H1 (cell line): ENCODE results near the gene BRIP1. TPM values are rescaled to one million over a fixed set of nuclear protein-coding genes. Genes with fewer than 3 reads are reported as not detected.

Source experiments
- CTCF ChIA-PET: fragments of 300-600 bp; sonication (Branson Sonifier 250); formaldehyde crosslinking; loops from one replicate; lab custom pipeline; 2021; ENCODE audit not compliant: partially characterized antibody; lab: Charles Lee
- POLR2A ChIA-PET: fragments of 300-600 bp; sonication (Branson Sonifier 250); formaldehyde crosslinking; loops from one replicate; lab custom pipeline; 2021; ENCODE audit warnings: inconsistent platforms; ENCODE audit not compliant: partially characterized antibody; lab: Charles Lee
- DNase-seq, 2 experiments: peaks; one replicate each; pipeline versions ENCODE4 v3.0.0 to v3.0.0-alpha.2; 2010 to 2022; ENCODE audit warnings: low spot score in 2 of 2, low read depth in 1 of 2, mixed read lengths in 1 of 2
- FAIRE-seq: peaks from 2 replicates; lab custom pipeline; 2011; peaks lifted over from hg19 to GRCh38; lab: Jason Lieb, UNC
- H2AFZ ChIP-seq: 2 replicates; pipeline ENCODE4 v1.8.1; 2012; ENCODE audit warnings: low read length, inconsistent platforms
- H2AK5ac ChIP-seq: 2 replicates; pipeline ENCODE4 v1.6.1; 2013; ENCODE audit warnings: low read depth, low read length
- H2BK120ac ChIP-seq: replicated peaks from 2 replicates; pipeline ENCODE3; 2013; ENCODE audit warnings: low read depth, low read length, inconsistent platforms
- H2BK12ac ChIP-seq: 2 replicates; pipeline ENCODE4 v1.6.1; 2013; ENCODE audit warnings: low read depth, low read length
- H2BK15ac ChIP-seq: 2 replicates; pipeline ENCODE4 v1.6.1; 2013; ENCODE audit warnings: low read length
- H2BK20ac ChIP-seq: 2 replicates; pipeline ENCODE4 v1.6.1; 2013; ENCODE audit warnings: low read length
- H2BK5ac ChIP-seq: 2 replicates; pipeline ENCODE4 v1.6.1; 2013; ENCODE audit warnings: low read depth, low read length
- H3K14ac ChIP-seq: 2 replicates; pipeline ENCODE4 v1.6.1; 2013; ENCODE audit warnings: inconsistent platforms; ENCODE audit not compliant: insufficient read length
- H3K18ac ChIP-seq: 2 replicates; pipeline ENCODE4 v1.6.1; 2013; ENCODE audit warnings: low read length; ENCODE audit errors: extremely low read depth
- H3K23ac ChIP-seq: 2 replicates; pipeline ENCODE4 v1.6.1; 2013; ENCODE audit warnings: inconsistent platforms; ENCODE audit not compliant: insufficient read length
- H3K23me2 ChIP-seq: 2 replicates; pipeline ENCODE4 v1.6.1; 2013; ENCODE audit warnings: low read depth, low read length
- H3K27ac ChIP-seq: 2 replicates; pipeline ENCODE4 v1.6.1; 2011; ENCODE audit warnings: low read depth, low read length, inconsistent platforms
- H3K27me3 ChIP-seq, 4 experiments: replicated peaks in 1 of 4; 1 replicate in 1 of 4; 2 replicates in 3 of 4; pipeline versions ENCODE4 v1.6.1 to v1.8.1; 2011 to 2013; ENCODE audit warnings: low read length in 3 of 4, mild to moderate bottlenecking in 3 of 4, inconsistent platforms in 2 of 4, mixed read lengths in 2 of 4, moderate library complexity in 1 of 4; ENCODE audit not compliant: control insufficient read depth in 3 of 4, insufficient read depth in 3 of 4; ENCODE audit errors: extremely low read depth in 1 of 4
- H3K36me3 ChIP-seq, 4 experiments: 2 replicates each; pipeline versions ENCODE4 v1.6.1 to v1.8.1; 2011 to 2013; ENCODE audit warnings: mild to moderate bottlenecking in 4 of 4, low read length in 3 of 4, moderate library complexity in 2 of 4, control low read depth in 1 of 4, inconsistent platforms in 1 of 4; ENCODE audit not compliant: insufficient read depth in 4 of 4, control insufficient read depth in 2 of 4
- H3K4ac ChIP-seq: replicated peaks from 2 replicates; pipeline ENCODE3; 2013; ENCODE audit warnings: low read length, low read depth, mixed read lengths, inconsistent platforms; ENCODE audit not compliant: insufficient read length
- H3K4me1 ChIP-seq, 4 experiments: replicated peaks in 1 of 4; 1 replicate in 1 of 4; 2 replicates in 3 of 4; pipeline versions ENCODE4 v1.6.1 to v1.8.1; 2011 to 2013; ENCODE audit warnings: low read length in 3 of 4, inconsistent platforms in 2 of 4, mixed read lengths in 1 of 4; ENCODE audit not compliant: insufficient read depth in 4 of 4, control insufficient read depth in 3 of 4
- H3K4me2 ChIP-seq, 2 experiments: 2 replicates each; pipeline versions ENCODE4 v1.6.1 to v1.8.1; 2011 to 2013; ENCODE audit warnings: low read depth in 2 of 2, low read length in 2 of 2, control low read depth in 1 of 2, inconsistent platforms in 1 of 2, mild to moderate bottlenecking in 1 of 2; ENCODE audit not compliant: insufficient read depth in 1 of 2
- H3K4me3 ChIP-seq, 4 experiments: fragments of 200-600, 300-600 bp in 1 of 4; sonication (generic), shearing (Covaris generic), sonication (Bioruptor Twin) in 1 of 4; 2 replicates each; pipeline versions ENCODE4 v1.5.1 to v1.8.1; 2011 to 2016; ENCODE audit warnings: low read length in 4 of 4, low read depth in 3 of 4, control low read depth in 2 of 4, inconsistent platforms in 2 of 4, mild to moderate bottlenecking in 2 of 4, mixed read lengths in 1 of 4, moderate library complexity in 1 of 4; ENCODE audit not compliant: insufficient read depth in 2 of 4; ENCODE audit errors: extremely low read depth in 1 of 4
- H3K56ac ChIP-seq: replicated peaks from 2 replicates; pipeline ENCODE3; 2013; ENCODE audit warnings: low read depth, mild to moderate bottlenecking, mixed read lengths, low read length, inconsistent platforms; ENCODE audit not compliant: insufficient read length
- H3K79me1 ChIP-seq: 2 replicates; pipeline ENCODE4 v1.6.1; 2013; ENCODE audit warnings: low read depth, low read length, control low read depth
- H3K79me2 ChIP-seq, 2 experiments: 2 replicates each; pipeline versions ENCODE4 v1.6.1 to v1.8.1; 2012 to 2013; ENCODE audit warnings: low read length in 2 of 2, mild to moderate bottlenecking in 2 of 2, inconsistent platforms in 1 of 2; ENCODE audit not compliant: insufficient read depth in 2 of 2, control insufficient read depth in 1 of 2
- H3K9ac ChIP-seq, 4 experiments: replicated peaks in 1 of 4; 1 replicate in 1 of 4; 2 replicates in 3 of 4; pipeline versions ENCODE4 v1.6.1 to v1.8.1; 2011 to 2013; ENCODE audit warnings: low read depth in 3 of 4, low read length in 3 of 4, control low read depth in 2 of 4, mild to moderate bottlenecking in 2 of 4, moderate library complexity in 2 of 4, inconsistent platforms in 1 of 4; ENCODE audit errors: extremely low read depth in 1 of 4
- H3K9me3 ChIP-seq, 2 experiments: 2 replicates each; pipeline versions ENCODE4 v1.6.1 to v1.8.1; 2012 to 2013; ENCODE audit warnings: mild to moderate bottlenecking in 2 of 2, moderate library complexity in 2 of 2, control low read depth in 1 of 2, inconsistent platforms in 1 of 2, low read depth in 1 of 2, low read length in 1 of 2, mixed read lengths in 1 of 2; ENCODE audit not compliant: insufficient read depth in 2 of 2
- H4K20me1 ChIP-seq, 2 experiments: replicated peaks in 1 of 2; 2 replicates each; pipeline versions ENCODE3 to v1.8.1; 2011 to 2013; ENCODE audit warnings: inconsistent platforms in 2 of 2, low read length in 2 of 2, mild to moderate bottlenecking in 1 of 2; ENCODE audit not compliant: insufficient read depth in 2 of 2, control insufficient read depth in 1 of 2
- H4K5ac ChIP-seq: 2 replicates; pipeline ENCODE4 v1.6.1; 2013; ENCODE audit warnings: low read length, low read depth, mixed read lengths, inconsistent platforms; ENCODE audit not compliant: insufficient read length
- H4K8ac ChIP-seq: 2 replicates; pipeline ENCODE4 v1.8.0; 2013; ENCODE audit warnings: mild to moderate bottlenecking, moderate library complexity, low read length, inconsistent platforms; ENCODE audit not compliant: insufficient read depth; ENCODE audit errors: extremely low read depth
- H4K91ac ChIP-seq: replicated peaks from 2 replicates; pipeline ENCODE3; 2013; ENCODE audit warnings: low read length, mixed read lengths, inconsistent platforms; ENCODE audit not compliant: insufficient read length
- POU5F1 ChIP-seq: IDR thresholded peaks from 2 replicates; pipeline ENCODE4 v1.6.1; 2011; ENCODE audit warnings: low read depth, mild to moderate bottlenecking, low read length, moderate library complexity
- SAP30 ChIP-seq: fragments of 300-600 bp; sonication (generic); IDR thresholded peaks from 2 replicates; pipeline ENCODE4 v1.7.1; 2012; ENCODE audit warnings: low read length, moderate library complexity, mild to moderate bottlenecking, inconsistent platforms; ENCODE audit not compliant: insufficient read depth, insufficient replicate concordance
- SRF ChIP-seq: IDR thresholded peaks from 2 replicates; pipeline ENCODE4 v1.6.1; 2011; ENCODE audit warnings: mild to moderate bottlenecking, low read depth, low read length, moderate library complexity
- WGBS, 2 experiments: shearing (Covaris generic) in 1 of 2; methylation state at CpG; one replicate each; pipeline versions ENCODE4 v1.1.6 to v1.1.7; 2013 to 2015; ENCODE audit warnings: low lambda C conversion rate in 2 of 2, mixed read lengths in 2 of 2, inconsistent platforms in 1 of 2, low coverage in 1 of 2, missing lambda C conversion rate in 1 of 2; ENCODE audit not compliant: insufficient replicate concordance in 2 of 2, insufficient coverage in 1 of 2, insufficient read length in 1 of 2; ENCODE audit errors: extremely low coverage in 1 of 2, missing lambda C conversion rate in 1 of 2; 5-methylcytosine and 5-hydroxymethylcytosine counted together
- polyA plus RNA-seq, 7 experiments: library from polyadenylated mRNA; depleted of rRNA in 3 of 7; stranded (reverse) in 5 of 7; unstranded in 2 of 7; fragments of >200 nt in 5 of 7; fragments of 200-250 nt in 2 of 7; gene quantifications; 1 replicate in 5 of 7; 2 replicates in 1 of 7; 4 replicates in 1 of 7; pipeline versions ENCODE4 v1.2.1 to v1.2.3, GENCODE V29; 2011 to 2013; ENCODE audit warnings: missing spikeins in 2 of 7, mixed read lengths in 2 of 7
- total RNA-seq: library from RNA; stranded (reverse); fragmentation: NEBNext Ultra II Directional; extraction: Animal tissue kit (Norgen Biotek cat#: 25700); gene quantifications from 2 replicates; pipeline ENCODE4 v1.2.1, GENCODE V29; 2021

The BRIP1 gene
- total and polyA plus RNA-seq, 2 of the 8 experiments (the other 6 are each of a cell fraction or from before 2014, with no cell fraction given), result 5.8 to 19.2 TPM

GRCh38 chr17:61833536-61834193 is 29.7 kb downstream of the BRIP1 start:
- Histone ChIP-seq H2AK5ac (no peak overlapping the region), H2BK20ac (no peak overlapping the region), H3K9ac (no peak overlapping the region), H3K23ac (no peak overlapping the region), H3K56ac (no peak overlapping the region), H3K4me1 (no peaks in the 10 kb centered on the region), H2BK15ac (no peak overlapping the region), H3K36me3 (peaks cover 0 to 5% (median under 1%) of the 10 kb centered on the region in 4 experiments; a peak in 2 of 8 replicates), H3K79me1 (no peaks in the 10 kb centered on the region), H3K27me3 (no peaks in the 10 kb centered on the region; a peak in 1 of 7 replicates), H3K23me2 (no peaks in the 10 kb centered on the region), H3K4me2 (no peak overlapping the region), H2BK12ac (no peak overlapping the region), H3K79me2 (no peaks in the 10 kb centered on the region), H4K91ac (no peak overlapping the region), H2AFZ (no peak overlapping the region), H3K4ac (no peak overlapping the region), H3K27ac (no peak overlapping the region), H2BK5ac (no peak overlapping the region), H4K20me1 (no peaks in the 10 kb centered on the region), H4K8ac (no peak overlapping the region), H3K9me3 (no peaks in the 10 kb centered on the region), H3K4me3 (no peak overlapping the region), H4K5ac (no peak overlapping the region), H2BK120ac (no peak overlapping the region), H3K18ac (no peak overlapping the region), H3K14ac (no peak overlapping the region)
- ChIA-PET POLR2A (no interaction called here), CTCF (interaction anchor here (0.6 to 2.6 kb wide), 4 partner anchors 9 to 1118 kb away, joined by 3 to 10 read pairs (median 4); no protein-coding TSS in a partner anchor)
- DNase-seq (no peak), FAIRE-seq (no peak)
- 89% methylated on average over 7 of the region's 7 CpGs; no CpG with 5 or more reads in 1 of the 2 experiments for WGBS, 2 experiments
- TF ChIP-seq POU5F1 (no peak), SAP30 (no peak), SRF (no peak)
